ENCODE results near the gene S100A16. TPM values are rescaled to one million over a fixed set of nuclear protein-coding genes. Genes with fewer than 3 reads are reported as not detected.

The S100A16 gene
- total and polyA plus RNA-seq, 9 of the 15 experiments (the other 6 are each of a cell fraction or from before 2014, with no cell fraction given): 1.6 to 6.9 (median 4.3) TPM

DNA sequence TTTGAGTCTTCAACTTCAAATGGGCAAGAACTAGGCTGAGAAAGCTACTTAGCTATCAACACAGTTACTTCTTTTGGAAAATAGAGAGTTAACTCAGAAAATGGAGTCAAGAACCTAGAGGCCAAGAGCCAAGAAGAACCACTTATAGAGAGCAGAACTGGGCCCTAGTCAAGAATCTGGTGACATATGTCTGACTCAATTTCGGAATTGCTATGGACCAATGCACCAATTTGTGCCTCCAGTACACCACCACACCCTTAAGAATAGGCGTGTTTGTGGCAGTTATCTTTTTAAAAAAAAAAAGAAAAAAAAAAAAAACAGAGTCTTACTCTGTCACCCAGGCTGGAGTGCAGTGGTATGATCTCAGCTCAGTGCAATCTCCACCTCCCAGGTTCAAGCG is 55.1 kb downstream of the S100A16 start (continued):
- TF ChIP-seq, protein P1, sequence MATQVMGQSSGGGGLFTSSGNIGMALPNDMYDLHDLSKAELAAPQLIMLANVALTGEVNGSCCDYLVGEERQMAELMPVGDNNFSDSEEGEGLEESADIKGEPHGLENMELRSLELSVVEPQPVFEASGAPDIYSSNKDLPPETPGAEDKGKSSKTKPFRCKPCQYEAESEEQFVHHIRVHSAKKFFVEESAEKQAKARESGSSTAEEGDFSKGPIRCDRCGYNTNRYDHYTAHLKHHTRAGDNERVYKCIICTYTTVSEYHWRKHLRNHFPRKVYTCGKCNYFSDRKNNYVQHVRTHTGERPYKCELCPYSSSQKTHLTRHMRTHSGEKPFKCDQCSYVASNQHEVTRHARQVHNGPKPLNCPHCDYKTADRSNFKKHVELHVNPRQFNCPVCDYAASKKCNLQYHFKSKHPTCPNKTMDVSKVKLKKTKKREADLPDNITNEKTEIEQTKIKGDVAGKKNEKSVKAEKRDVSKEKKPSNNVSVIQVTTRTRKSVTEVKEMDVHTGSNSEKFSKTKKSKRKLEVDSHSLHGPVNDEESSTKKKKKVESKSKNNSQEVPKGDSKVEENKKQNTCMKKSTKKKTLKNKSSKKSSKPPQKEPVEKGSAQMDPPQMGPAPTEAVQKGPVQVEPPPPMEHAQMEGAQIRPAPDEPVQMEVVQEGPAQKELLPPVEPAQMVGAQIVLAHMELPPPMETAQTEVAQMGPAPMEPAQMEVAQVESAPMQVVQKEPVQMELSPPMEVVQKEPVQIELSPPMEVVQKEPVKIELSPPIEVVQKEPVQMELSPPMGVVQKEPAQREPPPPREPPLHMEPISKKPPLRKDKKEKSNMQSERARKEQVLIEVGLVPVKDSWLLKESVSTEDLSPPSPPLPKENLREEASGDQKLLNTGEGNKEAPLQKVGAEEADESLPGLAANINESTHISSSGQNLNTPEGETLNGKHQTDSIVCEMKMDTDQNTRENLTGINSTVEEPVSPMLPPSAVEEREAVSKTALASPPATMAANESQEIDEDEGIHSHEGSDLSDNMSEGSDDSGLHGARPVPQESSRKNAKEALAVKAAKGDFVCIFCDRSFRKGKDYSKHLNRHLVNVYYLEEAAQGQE (IDR thresholded peaks at IDR 0.05; ENCODE audit: borderline replicate concordance): no peak
- TF ChIP-seq, protein P1 (CRISPR knock-in tag; IDR thresholded peaks at IDR 0.05; ENCODE audit: low read depth): no peak
- no peak for TF ChIP-seq SNIP1 (IDR thresholded peaks at IDR 0.05; ENCODE audit: low read depth)

Other genes starting within 250 kb of the S100A16 start
Only the 7 nearest of the 18 such genes appear.
- gene S100A2, start 47.3 kb downstream of the S100A16 start, total RNA-seq (2014; rRNA removed): not detected in 2 replicates
- gene S100A2, start 47.3 kb downstream of the S100A16 start, total RNA-seq (2014; rRNA removed; fragmentation: Illumina TruSeq; extraction: Trizol): not detected in 2 replicates
- gene S100A2, start 47.3 kb downstream of the S100A16 start, total RNA-seq (2015; rRNA removed; fragmentation: Illumina TruSeq; extraction: Trizol): 0.49 TPM in 1 of 2 replicates, not detected in the other
- gene S100A2, start 47.3 kb downstream of the S100A16 start, total RNA-seq (2021): 0.40 and 1.3 TPM in 2 replicates
- gene S100A2, start 47.3 kb downstream of the S100A16 start, polyA plus RNA-seq (2011; rRNA removed): 0.65 TPM in 1 of 2 replicates, not detected in the other
- gene S100A2, start 47.3 kb downstream of the S100A16 start, polyA plus RNA-seq (2014; fragmentation: Illumina TruSeq; extraction: Trizol): 0.86 TPM in 1 of 2 replicates, not detected in the other
- gene S100A2, start 47.3 kb downstream of the S100A16 start, polyA plus RNA-seq (2014; fragmentation: Nextera tagmentation; extraction: Ambion mirVana): under 1 TPM; 0.28 to 0.46 TPM
- 0.38 and 0.44 TPM in 2 replicates for gene S100A2, start 47.3 kb downstream of the S100A16 start, polyA plus RNA-seq (2014; rRNA removed)
- gene S100A14, start 3.2 kb upstream of the S100A16 start, total RNA-seq (2014; rRNA removed): 0.41 TPM in 1 of 2 replicates, not detected in the other
- gene S100A14, start 3.2 kb upstream of the S100A16 start, total RNA-seq (2014; rRNA removed; fragmentation: Illumina TruSeq; extraction: Trizol): 0.15 TPM in 1 of 2 replicates, not detected in the other
- not detected in 2 replicates for gene S100A14, start 3.2 kb upstream of the S100A16 start, total RNA-seq (2015; rRNA removed; fragmentation: Illumina TruSeq; extraction: Trizol)
- 0.24 and 0.25 TPM in 2 replicates for gene S100A14, start 3.2 kb upstream of the S100A16 start, total RNA-seq (2021)
- 0.24 TPM in 1 of 2 replicates, not detected in the other for gene S100A14, start 3.2 kb upstream of the S100A16 start, polyA plus RNA-seq (2011; rRNA removed)
- 0.52 TPM in 1 of 2 replicates, not detected in the other for gene S100A14, start 3.2 kb upstream of the S100A16 start, polyA plus RNA-seq (2014; fragmentation: Illumina TruSeq; extraction: Trizol)
- under 1 TPM in 1 of 2 experiments, not detected in 1; 0.10 TPM for gene S100A14, start 3.2 kb upstream of the S100A16 start, polyA plus RNA-seq (2014; fragmentation: Nextera tagmentation; extraction: Ambion mirVana)
- 0.59 and 0.64 TPM in 2 replicates for gene S100A14, start 3.2 kb upstream of the S100A16 start, polyA plus RNA-seq (2014; rRNA removed)
- 48.8 and 58.0 TPM in 2 replicates for gene S100A13, start 14.4 kb upstream of the S100A16 start, total RNA-seq (2014; rRNA removed)
- 45.6 and 53.8 TPM in 2 replicates for gene S100A13, start 14.4 kb upstream of the S100A16 start, total RNA-seq (2014; rRNA removed; fragmentation: Illumina TruSeq; extraction: Trizol)
- 46.5 and 49.2 TPM in 2 replicates for gene S100A13, start 14.4 kb upstream of the S100A16 start, total RNA-seq (2015; rRNA removed; fragmentation: Illumina TruSeq; extraction: Trizol)
- gene S100A13, start 14.4 kb upstream of the S100A16 start, total RNA-seq (2021): 41.9 and 43.3 TPM in 2 replicates
- gene S100A13, start 14.4 kb upstream of the S100A16 start, polyA plus RNA-seq (2011; rRNA removed): 82.1 and 112 TPM in 2 replicates
- 46.5 and 51.4 TPM in 2 replicates for gene S100A13, start 14.4 kb upstream of the S100A16 start, polyA plus RNA-seq (2014; fragmentation: Illumina TruSeq; extraction: Trizol)
- gene S100A13, start 14.4 kb upstream of the S100A16 start, polyA plus RNA-seq (2014; fragmentation: Nextera tagmentation; extraction: Ambion mirVana): 100 to 1,000 TPM; 128 to 129 TPM
- 101 and 114 TPM in 2 replicates for gene S100A13, start 14.4 kb upstream of the S100A16 start, polyA plus RNA-seq (2014; rRNA removed)
- gene S100A1, start 15.3 kb upstream of the S100A16 start, total RNA-seq (2014; rRNA removed): 16.1 and 22.4 TPM in 2 replicates
- 4.6 and 5.7 TPM in 2 replicates for gene S100A1, start 15.3 kb upstream of the S100A16 start, total RNA-seq (2014; rRNA removed; fragmentation: Illumina TruSeq; extraction: Trizol)
- 7.9 TPM in 2 replicates for gene S100A1, start 15.3 kb upstream of the S100A16 start, total RNA-seq (2015; rRNA removed; fragmentation: Illumina TruSeq; extraction: Trizol)
- 12.7 and 14.1 TPM in 2 replicates for gene S100A1, start 15.3 kb upstream of the S100A16 start, total RNA-seq (2021)
- gene S100A1, start 15.3 kb upstream of the S100A16 start, polyA plus RNA-seq (2011; rRNA removed): 27.3 and 30.1 TPM in 2 replicates
- 14.4 and 15.0 TPM in 2 replicates for gene S100A1, start 15.3 kb upstream of the S100A16 start, polyA plus RNA-seq (2014; fragmentation: Illumina TruSeq; extraction: Trizol)
- gene S100A1, start 15.3 kb upstream of the S100A16 start, polyA plus RNA-seq (2014; fragmentation: Nextera tagmentation; extraction: Ambion mirVana): under 1 TPM; 0.44 to 0.53 TPM
- 24.4 and 27.1 TPM in 2 replicates for gene S100A1, start 15.3 kb upstream of the S100A16 start, polyA plus RNA-seq (2014; rRNA removed)
- 60.8 and 75.6 TPM in 2 replicates for gene CHTOP, start 20.9 kb upstream of the S100A16 start, total RNA-seq (2014; rRNA removed)
- 53.0 and 54.8 TPM in 2 replicates for gene CHTOP, start 20.9 kb upstream of the S100A16 start, total RNA-seq (2014; rRNA removed; fragmentation: Illumina TruSeq; extraction: Trizol)
- 57.2 and 60.4 TPM in 2 replicates for gene CHTOP, start 20.9 kb upstream of the S100A16 start, total RNA-seq (2015; rRNA removed; fragmentation: Illumina TruSeq; extraction: Trizol)
- 79.2 and 79.6 TPM in 2 replicates for gene CHTOP, start 20.9 kb upstream of the S100A16 start, total RNA-seq (2021)
- 82.7 and 91.8 TPM in 2 replicates for gene CHTOP, start 20.9 kb upstream of the S100A16 start, polyA plus RNA-seq (2011; rRNA removed)
- 68.2 and 68.3 TPM in 2 replicates for gene CHTOP, start 20.9 kb upstream of the S100A16 start, polyA plus RNA-seq (2014; fragmentation: Illumina TruSeq; extraction: Trizol)
- gene CHTOP, start 20.9 kb upstream of the S100A16 start, polyA plus RNA-seq (2014; fragmentation: Nextera tagmentation; extraction: Ambion mirVana): 10 to 100 TPM; 10.2 to 10.3 TPM
- gene CHTOP, start 20.9 kb upstream of the S100A16 start, polyA plus RNA-seq (2014; rRNA removed): 87.8 and 94.0 TPM in 2 replicates
- gene SNAPIN, start 45.6 kb upstream of the S100A16 start, total RNA-seq (2014; rRNA removed): 36.0 and 36.7 TPM in 2 replicates
- gene SNAPIN, start 45.6 kb upstream of the S100A16 start, total RNA-seq (2014; rRNA removed; fragmentation: Illumina TruSeq; extraction: Trizol): 26.5 and 27.8 TPM in 2 replicates
- 31.3 and 32.3 TPM in 2 replicates for gene SNAPIN, start 45.6 kb upstream of the S100A16 start, total RNA-seq (2015; rRNA removed; fragmentation: Illumina TruSeq; extraction: Trizol)
- gene SNAPIN, start 45.6 kb upstream of the S100A16 start, total RNA-seq (2021): 24.6 and 26.6 TPM in 2 replicates
- 32.8 and 36.8 TPM in 2 replicates for gene SNAPIN, start 45.6 kb upstream of the S100A16 start, polyA plus RNA-seq (2011; rRNA removed)
- gene SNAPIN, start 45.6 kb upstream of the S100A16 start, polyA plus RNA-seq (2014; fragmentation: Illumina TruSeq; extraction: Trizol): 33.5 and 42.4 TPM in 2 replicates
- gene SNAPIN, start 45.6 kb upstream of the S100A16 start, polyA plus RNA-seq (2014; fragmentation: Nextera tagmentation; extraction: Ambion mirVana): 10 to 100 TPM; 11.2 to 15.8 TPM
- gene SNAPIN, start 45.6 kb upstream of the S100A16 start, polyA plus RNA-seq (2014; rRNA removed): 42.4 and 43.9 TPM in 2 replicates
- gene ILF2, start 57.9 kb upstream of the S100A16 start, total RNA-seq (2014; rRNA removed): 282 and 331 TPM in 2 replicates
- gene ILF2, start 57.9 kb upstream of the S100A16 start, total RNA-seq (2014; rRNA removed; fragmentation: Illumina TruSeq; extraction: Trizol): 474 and 498 TPM in 2 replicates
- gene ILF2, start 57.9 kb upstream of the S100A16 start, total RNA-seq (2015; rRNA removed; fragmentation: Illumina TruSeq; extraction: Trizol): 482 and 491 TPM in 2 replicates
- 313 and 315 TPM in 2 replicates for gene ILF2, start 57.9 kb upstream of the S100A16 start, total RNA-seq (2021)
- 632 and 726 TPM in 2 replicates for gene ILF2, start 57.9 kb upstream of the S100A16 start, polyA plus RNA-seq (2011; rRNA removed)
- 544 and 664 TPM in 2 replicates for gene ILF2, start 57.9 kb upstream of the S100A16 start, polyA plus RNA-seq (2014; fragmentation: Illumina TruSeq; extraction: Trizol)
- 100 to 1,000 TPM; 459 to 642 TPM for gene ILF2, start 57.9 kb upstream of the S100A16 start, polyA plus RNA-seq (2014; fragmentation: Nextera tagmentation; extraction: Ambion mirVana)
- 305 and 356 TPM in 2 replicates for gene ILF2, start 57.9 kb upstream of the S100A16 start, polyA plus RNA-seq (2014; rRNA removed)

All from K562 (cell line).